Measurements from ENCODE around the gene NRARP. TPM values are rescaled to one million over a fixed set of nuclear protein-coding genes. Genes with fewer than 3 reads are reported as not detected.
A peak's percentile ranks its signal among the peaks of the same experiment; 100 is the strongest.

Gene NRARP
- total and polyA plus RNA-seq, 2 of the 8 experiments (the other 6 are each of a cell fraction or from before 2014, with no cell fraction given): 32.5 to 37.2 TPM

GRCh38 chr9:137302118-137302448 lies at the start of gene NRARP (continued):
- TF ChIP-seq CTCF (IDR thresholded peaks at IDR 0.05; ENCODE audit: control extremely low read depth in 1 of 3, insufficient read depth in 1 of 3, low read depth in 1 of 3, low read length in 3 of 3): no peak
- peak; percentile 91 for TF ChIP-seq TBP (IDR thresholded peaks at IDR 0.05; ENCODE audit: low read depth, low read length)
- peak; percentile 77; the same call in 1 of the 2 replicates for TF ChIP-seq POU5F1 (IDR thresholded peaks at IDR 0.05; ENCODE audit: low read depth, low read length)
- TF ChIP-seq RFX5 (IDR thresholded peaks at IDR 0.05; ENCODE audit: borderline replicate concordance, low read depth, low read length): no peak
- TF ChIP-seq TEAD4 (IDR thresholded peaks at IDR 0.05; ENCODE audit: low read depth, low read length): no peak
